HepG2 (cell line): ENCODE data around the gene CKS1B. TPM values are rescaled to one million over a fixed set of nuclear protein-coding genes. Genes with fewer than 3 reads are reported as not detected.

Experiments used
- GATA4 ChIP-seq: sonication (generic); IDR thresholded peaks from 2 replicates; pipeline ENCODE4 v1.6.1; 2016; ENCODE audit warnings: antibody characterized with exemption, low read depth, borderline replicate concordance
- MBNL3 ChIP-seq: fragments of 250-450 bp; sonication (Bioruptor Pico); conservative IDR thresholded peaks from 2 replicates; pipeline ENCODE4 v1.8.0; 2022; ENCODE audit warnings: mild to moderate bottlenecking, inconsistent platforms
- MYNN ChIP-seq: sonication (generic); formaldehyde crosslinking; IDR thresholded peaks from 2 replicates; pipeline ENCODE4 v1.4.0; 2020; ENCODE audit warnings: mild to moderate bottlenecking, low read depth, missing genetic modification reagents
- NR2F1 ChIP-seq, 2 experiments: fragments of 450-650 bp in 1 of 2; formaldehyde crosslinking in 1 of 2; IDR thresholded peaks; 2 replicates each; pipeline versions ENCODE4 v1.5.0 to v1.6.1; 2016 to 2020; ENCODE audit warnings: mild to moderate bottlenecking in 1 of 2, missing compliant biosample characterization in 1 of 2, missing genetic modification reagents in 1 of 2, moderate library complexity in 1 of 2
- PBX2 ChIP-seq: IDR thresholded peaks from 2 replicates; pipeline ENCODE4 v1.6.1; 2016; ENCODE audit warnings: control low read depth
- PHF21A ChIP-seq: sonication (generic); formaldehyde crosslinking; IDR thresholded peaks from 2 replicates; pipeline ENCODE4 v1.5.0; 2020; ENCODE audit warnings: mild to moderate bottlenecking, missing genetic modification reagents
- ZHX1 ChIP-seq: sonication (generic); formaldehyde crosslinking; IDR thresholded peaks from 2 replicates; pipeline ENCODE4 v1.8.1; 2022; ENCODE audit warnings: low read depth, mild to moderate bottlenecking, missing genetic modification reagents
- ZNF441 ChIP-seq: sonication (generic); formaldehyde crosslinking; IDR thresholded peaks from 2 replicates; pipeline ENCODE4 v1.7.0; 2021; ENCODE audit warnings: missing genetic modification reagents, borderline replicate concordance
- ZNF556 ChIP-seq: sonication (generic); formaldehyde crosslinking; IDR thresholded peaks from 2 replicates; pipeline ENCODE4 v1.4.0; 2020; ENCODE audit warnings: mild to moderate bottlenecking, missing genetic modification reagents, borderline replicate concordance
- ZNF678 ChIP-seq: sonication (generic); formaldehyde crosslinking; IDR thresholded peaks from 2 replicates; pipeline ENCODE4 v1.4.0; 2020; ENCODE audit warnings: mild to moderate bottlenecking, missing genetic modification reagents
- ZNF790 ChIP-seq: sonication (generic); formaldehyde crosslinking; IDR thresholded peaks from 2 replicates; pipeline ENCODE4 v1.8.0; 2022; ENCODE audit warnings: missing genetic modification reagents, mild to moderate bottlenecking, borderline replicate concordance
- ZSCAN20 ChIP-seq: sonication (generic); formaldehyde crosslinking; IDR thresholded peaks from 2 replicates; pipeline ENCODE4 v1.4.0; 2020; ENCODE audit warnings: missing genetic modification reagents, mild to moderate bottlenecking, borderline replicate concordance
- polyA plus RNA-seq, 8 experiments: library from polyadenylated mRNA; depleted of rRNA in 3 of 8; stranded (reverse) in 7 of 8; unstranded in 1 of 8; fragments of >200 nt; fragmentation: Illumina TruSeq in 4 of 8; extraction: Trizol in 4 of 8; gene quantifications; 2 replicates each; pipeline versions ENCODE4 v1.2.1 to v1.2.3, GENCODE V29; 2011 to 2016; ENCODE audit warnings: low read depth in 4 of 8, missing spikeins in 1 of 8, mixed read lengths in 1 of 8; ENCODE audit not compliant: insufficient read depth in 1 of 8
- total RNA-seq, 5 experiments: library from RNA; depleted of rRNA; stranded (reverse); fragments of >200 nt; fragmentation: Illumina TruSeq; extraction: Trizol; gene quantifications; 2 replicates each; pipeline ENCODE4 v1.2.3, GENCODE V29; 2016; ENCODE audit warnings: low read depth in 1 of 5
- TF ChIP-seq, protein P1 (sequence below): sonication (generic); formaldehyde crosslinking; IDR thresholded peaks from 2 replicates; pipeline ENCODE4 v1.8.1; 2022; ENCODE audit warnings: mild to moderate bottlenecking, missing genetic modification reagents
- TF ChIP-seq, protein P2 (sequence below): sonication (generic); IDR thresholded peaks from 2 replicates; pipeline ENCODE4 v1.6.1; 2016; ENCODE audit warnings: low read depth, borderline replicate concordance
- TF ChIP-seq, protein P3 (sequence below): sonication (generic); formaldehyde crosslinking; IDR thresholded peaks from 2 replicates; pipeline ENCODE4 v1.4.0; 2020; ENCODE audit warnings: missing genetic modification reagents, mild to moderate bottlenecking, borderline replicate concordance
- TF ChIP-seq, protein P4 (sequence below): sonication (generic); formaldehyde crosslinking; IDR thresholded peaks from 2 replicates; pipeline ENCODE4 v1.5.1; 2020; ENCODE audit warnings: missing genetic modification reagents, mild to moderate bottlenecking, borderline replicate concordance

Gene CKS1B
- total and polyA plus RNA-seq, 2 of the 13 experiments (the other 11 are each of a cell fraction or from before 2014, with no cell fraction given): 217 to 222 TPM

DNA sequence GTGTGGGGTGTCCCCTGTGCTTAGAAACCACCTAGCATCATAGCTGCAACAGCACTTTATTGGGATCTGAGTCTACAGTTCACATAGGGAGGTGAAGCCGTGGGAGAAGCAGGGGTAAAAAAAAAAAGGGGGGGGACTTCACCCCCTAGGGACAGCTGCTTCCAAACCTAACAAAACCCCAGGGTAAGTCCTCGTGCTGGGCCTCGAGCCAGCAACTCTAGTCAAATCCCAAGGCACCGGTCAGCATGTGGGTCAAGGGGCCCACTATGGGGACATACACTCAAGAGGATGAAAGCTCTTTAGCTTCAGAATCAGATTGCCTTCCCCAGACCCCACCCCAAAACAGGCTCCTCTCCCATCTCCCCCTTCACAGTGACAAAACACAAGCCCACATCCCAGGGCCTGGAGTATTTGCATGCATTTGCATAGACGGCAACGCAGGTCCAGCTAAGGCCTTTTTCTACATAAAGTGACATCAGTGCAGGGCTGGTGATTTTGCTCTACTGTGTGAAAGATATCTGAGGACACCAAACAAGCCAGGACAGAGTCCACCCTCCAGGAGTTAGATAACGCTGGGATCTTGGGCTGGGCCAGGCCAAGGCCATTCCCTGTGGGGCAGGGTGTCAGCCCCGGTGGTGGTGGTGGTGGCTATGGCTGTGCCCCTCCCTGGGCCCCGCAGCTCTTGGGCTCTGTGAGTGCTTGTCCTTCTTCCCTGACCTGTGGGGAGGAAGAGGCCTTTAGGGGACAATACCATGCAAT lies 29.9 kb upstream of the CKS1B start (continued):
- TF ChIP-seq GATA4 (peak; percentile 60; the same call in 1 of the 2 replicates), NR2F1 (CRISPR knock-in tag; IDR thresholded peaks at IDR 0.05) (peak in 1 of 2 experiments; percentile 57; a peak in 2 of 4 replicates), ZHX1 (CRISPR knock-in tag) (no peak), MBNL3 (no peak), MYNN (CRISPR knock-in tag) (no peak), PHF21A (peak; percentile 95), ZNF678 (CRISPR knock-in tag) (no peak), ZNF790 (no peak; the same call in 1 of the 2 replicates), PBX2 (CRISPR knock-in tag) (no peak), ZNF441 (CRISPR knock-in tag) (no peak), ZSCAN20 (CRISPR knock-in tag) (no peak), ZNF556 (no peak)
- TF ChIP-seq, protein P1, sequence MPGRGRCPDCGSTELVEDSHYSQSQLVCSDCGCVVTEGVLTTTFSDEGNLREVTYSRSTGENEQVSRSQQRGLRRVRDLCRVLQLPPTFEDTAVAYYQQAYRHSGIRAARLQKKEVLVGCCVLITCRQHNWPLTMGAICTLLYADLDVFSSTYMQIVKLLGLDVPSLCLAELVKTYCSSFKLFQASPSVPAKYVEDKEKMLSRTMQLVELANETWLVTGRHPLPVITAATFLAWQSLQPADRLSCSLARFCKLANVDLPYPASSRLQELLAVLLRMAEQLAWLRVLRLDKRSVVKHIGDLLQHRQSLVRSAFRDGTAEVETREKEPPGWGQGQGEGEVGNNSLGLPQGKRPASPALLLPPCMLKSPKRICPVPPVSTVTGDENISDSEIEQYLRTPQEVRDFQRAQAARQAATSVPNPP: no peak
- TF ChIP-seq, protein P2, sequence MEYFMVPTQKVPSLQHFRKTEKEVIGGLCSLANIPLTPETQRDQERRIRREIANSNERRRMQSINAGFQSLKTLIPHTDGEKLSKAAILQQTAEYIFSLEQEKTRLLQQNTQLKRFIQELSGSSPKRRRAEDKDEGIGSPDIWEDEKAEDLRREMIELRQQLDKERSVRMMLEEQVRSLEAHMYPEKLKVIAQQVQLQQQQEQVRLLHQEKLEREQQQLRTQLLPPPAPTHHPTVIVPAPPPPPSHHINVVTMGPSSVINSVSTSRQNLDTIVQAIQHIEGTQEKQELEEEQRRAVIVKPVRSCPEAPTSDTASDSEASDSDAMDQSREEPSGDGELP: no peak
- TF ChIP-seq, protein P3, sequence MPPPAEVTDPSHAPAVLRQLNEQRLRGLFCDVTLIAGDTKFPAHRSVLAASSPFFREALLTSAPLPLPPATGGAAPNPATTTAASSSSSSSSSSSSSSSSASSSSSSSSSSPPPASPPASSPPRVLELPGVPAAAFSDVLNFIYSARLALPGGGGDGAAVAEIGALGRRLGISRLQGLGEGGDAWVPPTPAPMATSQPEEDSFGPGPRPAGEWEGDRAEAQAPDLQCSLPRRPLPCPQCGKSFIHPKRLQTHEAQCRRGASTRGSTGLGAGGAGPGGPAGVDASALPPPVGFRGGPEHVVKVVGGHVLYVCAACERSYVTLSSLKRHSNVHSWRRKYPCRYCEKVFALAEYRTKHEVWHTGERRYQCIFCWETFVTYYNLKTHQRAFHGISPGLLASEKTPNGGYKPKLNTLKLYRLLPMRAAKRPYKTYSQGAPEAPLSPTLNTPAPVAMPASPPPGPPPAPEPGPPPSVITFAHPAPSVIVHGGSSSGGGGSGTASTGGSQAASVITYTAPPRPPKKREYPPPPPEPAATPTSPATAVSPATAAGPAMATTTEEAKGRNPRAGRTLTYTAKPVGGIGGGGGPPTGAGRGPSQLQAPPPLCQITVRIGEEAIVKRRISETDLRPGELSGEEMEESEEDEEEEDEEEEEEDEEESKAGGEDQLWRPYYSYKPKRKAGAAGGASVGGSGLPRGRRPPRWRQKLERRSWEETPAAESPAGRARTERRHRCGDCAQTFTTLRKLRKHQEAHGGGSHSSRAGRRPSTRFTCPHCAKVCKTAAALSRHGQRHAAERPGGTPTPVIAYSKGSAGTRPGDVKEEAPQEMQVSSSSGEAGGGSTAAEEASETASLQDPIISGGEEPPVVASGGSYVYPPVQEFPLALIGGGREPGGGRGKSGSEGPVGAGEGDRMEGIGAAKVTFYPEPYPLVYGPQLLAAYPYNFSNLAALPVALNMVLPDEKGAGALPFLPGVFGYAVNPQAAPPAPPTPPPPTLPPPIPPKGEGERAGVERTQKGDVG (CRISPR knock-in tag): no peak
- TF ChIP-seq, protein P4, sequence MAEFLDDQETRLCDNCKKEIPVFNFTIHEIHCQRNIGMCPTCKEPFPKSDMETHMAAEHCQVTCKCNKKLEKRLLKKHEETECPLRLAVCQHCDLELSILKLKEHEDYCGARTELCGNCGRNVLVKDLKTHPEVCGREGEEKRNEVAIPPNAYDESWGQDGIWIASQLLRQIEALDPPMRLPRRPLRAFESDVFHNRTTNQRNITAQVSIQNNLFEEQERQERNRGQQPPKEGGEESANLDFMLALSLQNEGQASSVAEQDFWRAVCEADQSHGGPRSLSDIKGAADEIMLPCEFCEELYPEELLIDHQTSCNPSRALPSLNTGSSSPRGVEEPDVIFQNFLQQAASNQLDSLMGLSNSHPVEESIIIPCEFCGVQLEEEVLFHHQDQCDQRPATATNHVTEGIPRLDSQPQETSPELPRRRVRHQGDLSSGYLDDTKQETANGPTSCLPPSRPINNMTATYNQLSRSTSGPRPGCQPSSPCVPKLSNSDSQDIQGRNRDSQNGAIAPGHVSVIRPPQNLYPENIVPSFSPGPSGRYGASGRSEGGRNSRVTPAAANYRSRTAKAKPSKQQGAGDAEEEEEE (CRISPR knock-in tag): no peak
